ENCODE data around the gene CCDC149. TPM values are rescaled to one million over a fixed set of nuclear protein-coding genes. Genes with fewer than 3 reads are reported as not detected.

CCDC149 gene
- total RNA-seq, 1 experiment from 2014 or later: 9.8 TPM

- POLR2A ChIA-PET (ENCODE audit: unreplicated experiment): no interaction called here
- H3K9me2 ChIP-seq (ENCODE audit: insufficient read depth): no peaks in the 10 kb centered on the region
- intact Hi-C loops (cut with micrococcal nuclease; ENCODE audit: unreplicated experiment): no loop called here
- 0 out of 2 replicates have a peak, but pooled peaks cover 4% of the 10 kb centered on the region for H3K9me3 ChIP-seq (ENCODE audit: insufficient read depth, low read depth)
- BruUV-seq (replicated peaks): no TSS peak
- DNase-seq: no peak
- H4K20me1 ChIP-seq (ENCODE audit: insufficient read depth): no peaks in the 10 kb centered on the region
- no peak overlapping the region for H3K4me2 ChIP-seq
- H3K36me3 ChIP-seq (ENCODE audit: low read depth): no peaks in the 10 kb centered on the region
- H3K4me3 ChIP-seq: no peak overlapping the region
- H2AFZ ChIP-seq: no peak overlapping the region
- no peaks in the 10 kb centered on the region for H3K79me2 ChIP-seq (ENCODE audit: low read depth)
- H3K27me3 ChIP-seq (ENCODE audit: insufficient read depth, low read depth): no peaks in the 10 kb centered on the region
- H3F3A ChIP-seq (ENCODE audit: insufficient read depth, low read depth): no peaks in the 10 kb centered on the region
- TF ChIP-seq CTCF (conservative IDR thresholded peaks at IDR 0.05): no peak
- no peak for TF ChIP-seq EZH2 (IDR thresholded peaks at IDR 0.05; ENCODE audit: low read depth)
- H3K27ac ChIP-seq: no peak overlapping the region
- CTCF ChIA-PET: no interaction called here
- no peaks in the 10 kb centered on the region for H3K4me1 ChIP-seq (replicated peaks; ENCODE audit: insufficient read depth)
Observed at GRCh38 chr4:24934311-24934710, 21.5 kb upstream of the CCDC149 start.

- no peaks in the 10 kb centered on the region for H3F3A ChIP-seq (ENCODE audit: insufficient read depth, low read depth)
- H3K36me3 ChIP-seq (ENCODE audit: low read depth): no peaks in the 10 kb centered on the region
- no peak overlapping the region for H3K27ac ChIP-seq
- no peaks in the 10 kb centered on the region for H3K4me1 ChIP-seq (replicated peaks; ENCODE audit: insufficient read depth)
- TF ChIP-seq CTCF (conservative IDR thresholded peaks at IDR 0.05) (no peak), EZH2 (IDR thresholded peaks at IDR 0.05; ENCODE audit: low read depth) (no peak)
- H3K9me3 ChIP-seq (ENCODE audit: insufficient read depth, low read depth): 0 out of 2 replicates have a peak, but pooled peaks cover 4% of the 10 kb centered on the region
- no peaks in the 10 kb centered on the region for H3K27me3 ChIP-seq (ENCODE audit: insufficient read depth, low read depth)
- no peak overlapping the region for H3K4me3 ChIP-seq
- no peak overlapping the region for H3K4me2 ChIP-seq
- no TSS peak for BruUV-seq (replicated peaks)
- H4K20me1 ChIP-seq (ENCODE audit: insufficient read depth): no peaks in the 10 kb centered on the region
- POLR2A ChIA-PET (ENCODE audit: unreplicated experiment): no interaction called here
- DNase-seq: no peak
- intact Hi-C loops (cut with micrococcal nuclease; ENCODE audit: unreplicated experiment): no loop called here
- H3K79me2 ChIP-seq (ENCODE audit: low read depth): no peaks in the 10 kb centered on the region
- CTCF ChIA-PET: no interaction called here
- no peak overlapping the region for H2AFZ ChIP-seq
- no peaks in the 10 kb centered on the region for H3K9me2 ChIP-seq (ENCODE audit: insufficient read depth)
Observed at GRCh38 chr4:24933684-24934275, 20.9 kb upstream of the CCDC149 start.

- TF ChIP-seq EZH2 (IDR thresholded peaks at IDR 0.05; ENCODE audit: low read depth) (no peak), CTCF (conservative IDR thresholded peaks at IDR 0.05) (no peak)
- BruUV-seq (replicated peaks): no TSS peak
- no peak for DNase-seq
- H3F3A ChIP-seq (ENCODE audit: insufficient read depth, low read depth): no peaks in the 10 kb centered on the region
- intact Hi-C loops (cut with micrococcal nuclease; ENCODE audit: unreplicated experiment): no loop called here
- no peaks in the 10 kb centered on the region for H3K36me3 ChIP-seq (ENCODE audit: low read depth)
- H3K9me3 ChIP-seq (ENCODE audit: insufficient read depth, low read depth): 0 out of 2 replicates have a peak, but pooled peaks cover 4% of the 10 kb centered on the region
- ChIA-PET POLR2A (ENCODE audit: unreplicated experiment) (interaction anchor here (0.6 kb wide), 1 partner anchor 45 kb away, joined by 5 read pairs; no protein-coding TSS in a partner anchor), CTCF (no interaction called here)
- H3K79me2 ChIP-seq (ENCODE audit: low read depth): no peaks in the 10 kb centered on the region
- H4K20me1 ChIP-seq (ENCODE audit: insufficient read depth): no peaks in the 10 kb centered on the region
- H3K27me3 ChIP-seq (ENCODE audit: insufficient read depth, low read depth): no peaks in the 10 kb centered on the region
- H3K27ac ChIP-seq: no peak overlapping the region
- H3K4me2 ChIP-seq: no peak overlapping the region
- H3K9me2 ChIP-seq (ENCODE audit: insufficient read depth): no peaks in the 10 kb centered on the region
- H3K4me1 ChIP-seq (replicated peaks; ENCODE audit: insufficient read depth): no peaks in the 10 kb centered on the region
- H3K4me3 ChIP-seq: no peak overlapping the region
- H2AFZ ChIP-seq: no peak overlapping the region
Observed at GRCh38 chr4:24932515-24933225, 19.8 kb upstream of the CCDC149 start.

Data from PC-9 (cell line).